HFFc6 (cell line): ENCODE results near the gene ARHGEF40. TPM values are rescaled to one million over a fixed set of nuclear protein-coding genes. Genes with fewer than 3 reads are reported as not detected.

Experiments used
- DNase-seq: peaks from one replicate; pipeline ENCODE4 v3.0.0-alpha.2; 2018
- H3K27ac Mint-ChIP-seq: 2 replicates; pipeline ENCODE4 v1.8.0; 2020; ENCODE audit warnings: mild to moderate bottlenecking, mixed read lengths
- H3K27me3 Mint-ChIP-seq: 2 replicates; pipeline ENCODE4 v1.8.0; 2021; ENCODE audit warnings: mild to moderate bottlenecking, moderate library complexity, mixed read lengths; ENCODE audit not compliant: insufficient read depth
- H3K36me3 Mint-ChIP-seq: 2 replicates; pipeline ENCODE4 v1.8.0; 2021; ENCODE audit warnings: low read depth, mixed read lengths
- H3K4me1 Mint-ChIP-seq: 2 replicates; pipeline ENCODE4 v1.8.0; 2020; ENCODE audit warnings: low read depth, mixed read lengths
- H3K4me3 Mint-ChIP-seq: 2 replicates; pipeline ENCODE4 v1.8.0; 2020; ENCODE audit warnings: mild to moderate bottlenecking, moderate library complexity, mixed read lengths
- H3K9me3 Mint-ChIP-seq: 2 replicates; pipeline ENCODE4 v1.8.0; 2020; ENCODE audit warnings: mild to moderate bottlenecking, mixed read lengths
- CTCF ChIP-seq: fragments of 200-600 bp; sonication (generic); IDR thresholded peaks from 2 replicates; pipeline ENCODE4 v1.5.0; 2021; ENCODE audit warnings: antibody characterized with exemption, mild to moderate bottlenecking
- total RNA-seq, 6 experiments: library from RNA; stranded (reverse); fragmentation: NEBNext Ultra II Directional; extraction: Animal tissue kit (Norgen Biotek cat#: 25700); gene quantifications; 2 replicates in 1 of 6; 3 replicates in 5 of 6; pipeline ENCODE4 v1.2.3, GENCODE V29; 2021

Gene ARHGEF40
- total RNA-seq, 6 experiments from 2014 or later, result 30.4 to 43.0 (median 40.8) TPM

- H3K9me3 Mint-ChIP-seq, result no peaks in the 10 kb centered on the region
- H3K27ac Mint-ChIP-seq, result no peak overlapping the region
- no peak for TF ChIP-seq CTCF
- H3K4me1 Mint-ChIP-seq, result peaks cover 46% of the 10 kb centered on the region
- H3K4me3 Mint-ChIP-seq, result no peak overlapping the region; the same call in 1 of the 2 replicates
- DNase-seq, result no peak
- peaks cover 2% of the 10 kb centered on the region for H3K27me3 Mint-ChIP-seq
- no peaks in the 10 kb centered on the region for H3K36me3 Mint-ChIP-seq
These were observed 10.1 kb upstream of the ARHGEF40 start for GRCh38 chr14:21059842-21060613.

- DNase-seq, result no peak
- H3K27ac Mint-ChIP-seq, result no peak overlapping the region
- H3K4me3 Mint-ChIP-seq, result no peak overlapping the region; the same call in 1 of the 2 replicates
- peaks cover 3% of the 10 kb centered on the region for H3K27me3 Mint-ChIP-seq
- peaks cover 46% of the 10 kb centered on the region for H3K4me1 Mint-ChIP-seq
- TF ChIP-seq CTCF, result no peak
- no peaks in the 10 kb centered on the region for H3K9me3 Mint-ChIP-seq
- H3K36me3 Mint-ChIP-seq, result no peaks in the 10 kb centered on the region
These were observed 9.3 kb upstream of the ARHGEF40 start for GRCh38 chr14:21060614-21061346.

- TF ChIP-seq CTCF, result no peak
- Mint-ChIP-seq H3K4me3 (no peak overlapping the region), H3K27ac (no peak overlapping the region), H3K9me3 (no peaks in the 10 kb centered on the region), H3K4me1 (peaks cover 46% of the 10 kb centered on the region), H3K27me3 (peaks cover 3% of the 10 kb centered on the region), H3K36me3 (no peaks in the 10 kb centered on the region)
- DNase-seq, result no peak
These were observed 8.8 kb upstream of the ARHGEF40 start for GRCh38 chr14:21061347-21061668.

GRCh38 chr14:21063479-21063878 is 6.6 kb upstream of the ARHGEF40 start:
- peak; percentile 66 for DNase-seq
- no peak for TF ChIP-seq CTCF
- peak overlapping the region; percentile 30; the same call in 1 of the 2 replicates for H3K4me3 Mint-ChIP-seq
- peaks cover 3% of the 10 kb centered on the region for H3K27me3 Mint-ChIP-seq
- H3K36me3 Mint-ChIP-seq, result no peaks in the 10 kb centered on the region
- peak overlapping the region; percentile 33; the same call in 1 of the 2 replicates for H3K27ac Mint-ChIP-seq
- H3K4me1 Mint-ChIP-seq, result peaks cover 38% of the 10 kb centered on the region
- no peaks in the 10 kb centered on the region for H3K9me3 Mint-ChIP-seq

GRCh38 chr14:21066882-21067502 is 3.1 kb upstream of the ARHGEF40 start:
- H3K27ac Mint-ChIP-seq, result no peak overlapping the region
- peaks cover 40% of the 10 kb centered on the region for H3K4me1 Mint-ChIP-seq
- no peaks in the 10 kb centered on the region for H3K36me3 Mint-ChIP-seq
- H3K27me3 Mint-ChIP-seq, result peaks cover 6% of the 10 kb centered on the region
- H3K4me3 Mint-ChIP-seq, result no peak overlapping the region
- no peaks in the 10 kb centered on the region for H3K9me3 Mint-ChIP-seq
- peak; percentile 42; the same call in 1 of the 2 replicates for TF ChIP-seq CTCF
- DNase-seq, result no peak
